ENCODE data around the gene MAPKAPK3.

MAPKAPK3 gene

DNA sequence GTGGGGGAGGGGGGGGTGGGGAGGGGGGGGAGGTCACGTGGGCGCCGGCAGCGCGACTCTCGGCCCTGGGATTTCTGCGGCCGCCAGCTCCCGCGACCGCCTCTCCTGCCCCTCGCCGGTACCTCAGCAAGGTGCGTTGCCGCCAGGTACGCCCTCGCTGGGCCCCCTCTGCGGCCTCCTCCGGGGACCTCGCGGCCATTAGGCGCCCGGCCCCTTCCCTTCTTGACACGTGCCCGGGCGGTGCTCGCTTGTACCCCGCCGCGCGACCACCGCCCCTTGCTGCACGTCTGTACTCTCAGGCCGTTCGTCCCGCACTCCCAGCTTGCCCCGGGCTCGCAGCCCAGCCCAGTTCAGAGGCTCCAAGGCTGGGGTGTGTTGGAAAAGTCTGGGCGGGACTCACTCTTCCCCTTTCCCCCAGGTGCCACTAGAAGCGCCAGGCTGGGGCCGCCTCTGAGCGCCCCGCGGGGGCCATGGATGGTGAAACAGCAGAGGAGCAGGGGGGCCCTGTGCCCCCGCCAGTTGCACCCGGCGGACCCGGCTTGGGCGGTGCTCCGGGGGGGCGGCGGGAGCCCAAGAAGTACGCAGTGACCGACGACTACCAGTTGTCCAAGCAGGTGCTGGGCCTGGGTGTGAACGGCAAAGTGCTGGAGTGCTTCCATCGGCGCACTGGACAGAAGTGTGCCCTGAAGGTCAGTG is at the start of gene MAPKAPK3:
MAPKAPK3 (plus strand) TSS at position 56 of the 696 bp plus-strand sequence; CDS start at position 471, 415 bp downstream.
- ChIA-PET CTCF (interaction anchor here (1.0 to 14.8 kb wide), 23 partner anchors 9 to 1065 kb away, joined by 3 to 819 read pairs (median 43); partner anchors contain the start of genes C3orf18, CYB561D2, DCAF1 and HEMK1), POLR2A (interaction anchor here (1.2 kb wide), 1 partner anchor 46 kb away, joined by 3 read pairs; no protein-coding TSS in a partner anchor)
- peak within 1 kb of the TSS; percentile 81 for H3K4me3 ChIP-seq (ENCODE audit: low read depth, low read length)
- no peak for DNase-seq (ENCODE audit: low read depth, low spot score)
- TF ChIP-seq, protein P1, sequence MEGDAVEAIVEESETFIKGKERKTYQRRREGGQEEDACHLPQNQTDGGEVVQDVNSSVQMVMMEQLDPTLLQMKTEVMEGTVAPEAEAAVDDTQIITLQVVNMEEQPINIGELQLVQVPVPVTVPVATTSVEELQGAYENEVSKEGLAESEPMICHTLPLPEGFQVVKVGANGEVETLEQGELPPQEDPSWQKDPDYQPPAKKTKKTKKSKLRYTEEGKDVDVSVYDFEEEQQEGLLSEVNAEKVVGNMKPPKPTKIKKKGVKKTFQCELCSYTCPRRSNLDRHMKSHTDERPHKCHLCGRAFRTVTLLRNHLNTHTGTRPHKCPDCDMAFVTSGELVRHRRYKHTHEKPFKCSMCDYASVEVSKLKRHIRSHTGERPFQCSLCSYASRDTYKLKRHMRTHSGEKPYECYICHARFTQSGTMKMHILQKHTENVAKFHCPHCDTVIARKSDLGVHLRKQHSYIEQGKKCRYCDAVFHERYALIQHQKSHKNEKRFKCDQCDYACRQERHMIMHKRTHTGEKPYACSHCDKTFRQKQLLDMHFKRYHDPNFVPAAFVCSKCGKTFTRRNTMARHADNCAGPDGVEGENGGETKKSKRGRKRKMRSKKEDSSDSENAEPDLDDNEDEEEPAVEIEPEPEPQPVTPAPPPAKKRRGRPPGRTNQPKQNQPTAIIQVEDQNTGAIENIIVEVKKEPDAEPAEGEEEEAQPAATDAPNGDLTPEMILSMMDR (IDR thresholded peaks at IDR 0.05; ENCODE audit: insufficient read depth, low read length, missing control alignments): no peak

DNA sequence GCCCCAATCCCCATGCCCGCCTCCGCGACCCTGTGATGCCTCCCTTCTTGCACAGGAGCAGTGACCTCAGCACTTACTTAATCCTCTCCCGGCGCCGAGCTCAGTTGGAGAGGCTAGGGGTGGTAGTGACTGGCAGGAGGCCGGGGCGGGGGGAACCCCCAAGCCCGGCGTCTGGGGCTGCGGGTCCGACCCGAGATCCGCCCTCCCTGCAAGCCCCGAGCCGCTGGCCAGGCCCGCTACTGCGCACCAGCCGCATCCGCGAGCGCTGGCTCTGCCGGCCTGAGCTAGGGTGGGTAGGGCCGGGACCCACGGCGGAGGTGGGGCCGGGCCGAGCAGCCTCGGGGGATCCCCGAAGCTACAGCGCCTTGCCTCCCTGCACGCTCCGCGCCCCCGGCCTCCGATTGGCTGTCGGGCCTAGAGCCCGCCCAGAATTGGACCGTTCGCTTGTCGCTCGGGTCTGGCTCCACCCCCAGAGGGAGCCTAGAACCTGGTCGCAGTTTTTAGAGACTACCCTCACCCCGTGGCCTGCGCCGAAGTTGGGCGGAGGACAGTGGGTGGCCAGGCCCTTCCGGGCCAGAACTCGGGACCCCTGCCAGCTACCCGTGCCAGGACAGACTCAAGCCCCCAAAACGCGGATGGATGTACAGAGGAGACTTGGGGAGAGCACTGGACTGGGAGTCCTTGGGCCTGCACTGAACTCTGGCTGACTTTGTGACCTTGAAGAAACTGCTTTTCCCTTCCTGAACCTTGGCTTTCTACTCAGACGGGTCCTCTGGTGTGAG is 49.4 kb upstream of the MAPKAPK3 start, which contains the start of gene C3orf18:
C3orf18 (minus strand) TSS at position 362 of the 782 bp plus-strand sequence. CDS start 2,048 bp downstream, outside the sequence.
- H3K4me3 ChIP-seq (ENCODE audit: low read depth, low read length): peak within 1 kb of the TSS; percentile 97
- ChIA-PET POLR2A (interaction anchor here (0.6 to 1.6 kb wide), 4 partner anchors 31 to 1487 kb away, joined by 3 to 6 read pairs (median 4); partner anchors contain the start of genes HYAL3 and NAA80), CTCF (interaction anchor here (0.9 to 26.0 kb wide), 10 partner anchors 11 to 822 kb away, joined by 3 to 819 read pairs (median 6); partner anchors contain the start of genes CISH, MAPKAPK3 and RBM15B)
- TF ChIP-seq, protein P1 (IDR thresholded peaks at IDR 0.05; ENCODE audit: insufficient read depth, low read length, missing control alignments): no peak
- DNase-seq (ENCODE audit: low read depth, low spot score): peak; percentile 29

DNA sequence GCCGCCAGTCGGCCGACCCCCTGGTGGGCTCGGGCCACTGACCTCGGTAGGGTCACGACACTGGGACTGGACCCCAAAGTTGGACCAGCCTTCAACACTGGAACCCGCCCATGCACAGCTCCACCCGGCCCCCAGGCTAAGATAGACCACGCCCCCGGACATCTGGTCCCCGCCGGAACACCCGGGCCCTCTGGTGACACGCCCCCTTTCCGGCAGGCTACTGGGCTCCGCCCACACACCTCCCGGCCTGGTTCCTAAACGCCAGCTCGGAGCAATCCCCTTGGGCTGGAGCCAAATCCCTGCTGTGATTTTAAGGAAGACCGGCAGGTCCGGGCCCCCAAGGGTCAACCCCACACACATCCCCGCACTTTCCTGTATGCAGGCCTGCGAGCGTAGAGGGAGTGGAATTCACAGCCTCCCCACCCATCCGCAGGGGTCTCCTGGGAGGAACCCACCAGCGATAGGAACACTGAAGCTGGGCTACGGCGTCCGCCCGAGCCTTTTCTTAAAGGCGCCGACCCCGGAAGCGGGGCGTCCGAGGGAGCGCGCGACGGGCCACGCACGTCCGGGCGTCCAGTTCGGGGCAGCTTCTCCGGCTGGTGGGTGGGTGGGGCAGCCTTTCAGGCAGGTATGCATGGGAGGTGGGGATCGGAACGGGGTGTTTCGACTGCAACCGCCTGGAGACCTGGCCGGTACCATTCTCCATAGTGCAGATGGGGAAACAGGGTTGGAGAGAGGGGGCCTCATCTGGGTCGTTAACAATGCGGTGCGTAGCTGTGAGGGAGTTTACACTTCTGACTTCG is 47.8 kb upstream of the MAPKAPK3 start, which contains the start of gene HEMK1:
HEMK1 (plus strand) TSS at position 576 of the 803 bp plus-strand sequence. CDS start 1,583 bp downstream, outside the sequence.
- ChIA-PET CTCF (interaction anchor here (1.0 to 26.0 kb wide), 8 partner anchors 9 to 529 kb away, joined by 3 to 819 read pairs (median 10); partner anchors contain the start of genes CISH, HYAL2 and MAPKAPK3), POLR2A (interaction anchor here (0.6 to 3.7 kb wide), 14 partner anchors 9 to 236 kb away, joined by 3 to 19 read pairs (median 4); partner anchors contain the start of genes CISH, CYB561D2 and NPRL2)
- DNase-seq (ENCODE audit: low read depth, low spot score): peak; percentile 54
- H3K4me3 ChIP-seq (ENCODE audit: low read depth, low read length): peak within 1 kb of the TSS; percentile 97
- TF ChIP-seq, protein P1 (IDR thresholded peaks at IDR 0.05; ENCODE audit: insufficient read depth, low read length, missing control alignments): no peak

DNA sequence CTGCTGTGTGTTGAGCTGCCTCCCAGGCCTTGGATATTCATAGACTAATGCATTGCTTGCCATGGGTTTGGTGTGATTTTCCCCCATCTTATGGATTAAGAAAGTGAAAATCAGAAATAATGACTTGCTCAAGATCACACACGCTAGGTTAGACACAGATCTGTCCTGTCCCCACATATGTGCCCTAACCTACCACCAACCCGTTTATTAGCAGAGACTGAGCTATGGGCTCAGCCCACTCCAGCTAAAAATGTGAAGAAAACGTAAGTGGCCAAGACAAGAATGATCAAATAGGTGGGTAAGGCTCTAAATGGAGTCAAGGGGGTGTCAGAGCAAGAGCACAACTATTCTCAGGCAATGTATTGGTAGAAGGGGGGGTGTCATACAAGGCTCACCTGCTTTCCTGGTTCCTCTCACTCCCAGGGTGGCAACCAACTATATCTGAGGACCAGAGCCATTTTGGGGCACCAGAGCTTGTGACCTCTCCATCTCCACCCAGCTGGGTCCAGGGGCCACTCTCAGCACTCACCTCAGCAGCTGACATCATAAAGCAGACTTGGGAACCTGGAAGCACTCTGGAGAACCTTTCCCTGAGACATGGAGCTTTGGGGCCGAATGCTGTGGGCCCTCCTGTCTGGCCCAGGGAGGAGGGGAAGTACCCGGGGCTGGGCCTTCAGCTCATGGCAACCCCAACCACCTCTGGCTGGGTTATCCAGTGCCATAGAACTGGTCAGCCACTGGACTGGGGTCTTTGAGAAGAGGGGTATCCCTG is 46.3 kb upstream of the MAPKAPK3 start:
- peak overlapping the region; percentile 97 for H3K4me3 ChIP-seq (ENCODE audit: low read depth, low read length)
- POLR2A ChIA-PET: interaction anchor here (1.2 to 3.7 kb wide), 3 partner anchors 31 to 46 kb away, joined by 3 to 19 read pairs (median 18); partner anchors contain the start of genes CISH and MAPKAPK3
- CTCF ChIA-PET: interaction anchor here (0.8 to 26.0 kb wide), 14 partner anchors 8 to 819 kb away, joined by 3 to 819 read pairs (median 6); partner anchors contain the start of genes CISH, CYB561D2, MAPKAPK3 and NPRL2
- TF ChIP-seq, protein P1 (IDR thresholded peaks at IDR 0.05; ENCODE audit: insufficient read depth, low read length, missing control alignments): no peak
- DNase-seq (ENCODE audit: low read depth, low spot score): no peak

DNA sequence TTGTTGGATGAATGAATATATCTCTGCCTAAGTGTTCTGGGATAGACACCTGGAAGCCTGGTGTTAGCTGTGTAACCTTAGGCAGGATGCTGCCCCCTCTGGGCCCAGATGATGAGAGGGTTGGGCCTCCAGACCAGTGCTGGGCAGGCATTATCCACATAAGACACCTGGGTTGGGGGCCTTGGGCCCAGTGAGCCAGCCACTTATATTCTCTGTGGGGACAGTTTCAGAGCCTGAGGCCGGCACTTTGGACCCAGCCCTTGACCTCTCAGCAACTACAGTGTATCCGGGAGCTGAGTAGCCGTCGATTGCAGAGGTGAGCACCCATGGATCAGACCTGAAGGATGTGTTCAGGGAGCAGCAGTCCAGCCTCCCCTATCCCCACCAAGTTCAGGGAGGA is 45.5 kb upstream of the MAPKAPK3 start:
- TF ChIP-seq, protein P1 (IDR thresholded peaks at IDR 0.05; ENCODE audit: insufficient read depth, low read length, missing control alignments): no peak
- no peak for DNase-seq (ENCODE audit: low read depth, low spot score)
- H3K4me3 ChIP-seq (ENCODE audit: low read depth, low read length): no peak overlapping the region; the same call in 1 of the 2 replicates
- ChIA-PET POLR2A (interaction anchor here (1.2 to 3.7 kb wide), 3 partner anchors 30 to 45 kb away, joined by 3 to 19 read pairs (median 18); partner anchors contain the start of genes CISH and MAPKAPK3), CTCF (interaction anchor here (1.1 to 26.0 kb wide), 10 partner anchors 10 to 818 kb away, joined by 3 to 819 read pairs (median 6); partner anchors contain the start of genes CISH, CYB561D2, MAPKAPK3 and NPRL2)
